ENCODE data around the gene POU4F1. TPM values are rescaled to one million over a fixed set of nuclear protein-coding genes. Genes with fewer than 3 reads are reported as not detected.

The POU4F1 gene, protein sequence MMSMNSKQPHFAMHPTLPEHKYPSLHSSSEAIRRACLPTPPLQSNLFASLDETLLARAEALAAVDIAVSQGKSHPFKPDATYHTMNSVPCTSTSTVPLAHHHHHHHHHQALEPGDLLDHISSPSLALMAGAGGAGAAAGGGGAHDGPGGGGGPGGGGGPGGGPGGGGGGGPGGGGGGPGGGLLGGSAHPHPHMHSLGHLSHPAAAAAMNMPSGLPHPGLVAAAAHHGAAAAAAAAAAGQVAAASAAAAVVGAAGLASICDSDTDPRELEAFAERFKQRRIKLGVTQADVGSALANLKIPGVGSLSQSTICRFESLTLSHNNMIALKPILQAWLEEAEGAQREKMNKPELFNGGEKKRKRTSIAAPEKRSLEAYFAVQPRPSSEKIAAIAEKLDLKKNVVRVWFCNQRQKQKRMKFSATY
- total RNA-seq, result not detected in 2 replicates

GRCh38 chr13:78603240-78603957 is at the start of gene POU4F1:
Gene POU4F1, minus strand, starts transcription at chr13:78603552. Its CDS starts 226 bp downstream, at chr13:78603326.

Other genes starting within 250 kb of the POU4F1 start
- gene OBI1, start 55.6 kb upstream of the POU4F1 start, total RNA-seq, result 9.3 and 9.4 TPM in 2 replicates